GM18511 (cell line): ENCODE results near the gene PPP6R2.

Source experiments
- ATAC-seq: cut with Tn5 transposase; IDR thresholded peaks from one replicate; pipeline ENCODE4 v1.9.1; 2021; ENCODE audit warnings: mild to moderate bottlenecking, moderate library complexity; ENCODE audit not compliant: unreplicated experiment

PPP6R2 gene

DNA sequence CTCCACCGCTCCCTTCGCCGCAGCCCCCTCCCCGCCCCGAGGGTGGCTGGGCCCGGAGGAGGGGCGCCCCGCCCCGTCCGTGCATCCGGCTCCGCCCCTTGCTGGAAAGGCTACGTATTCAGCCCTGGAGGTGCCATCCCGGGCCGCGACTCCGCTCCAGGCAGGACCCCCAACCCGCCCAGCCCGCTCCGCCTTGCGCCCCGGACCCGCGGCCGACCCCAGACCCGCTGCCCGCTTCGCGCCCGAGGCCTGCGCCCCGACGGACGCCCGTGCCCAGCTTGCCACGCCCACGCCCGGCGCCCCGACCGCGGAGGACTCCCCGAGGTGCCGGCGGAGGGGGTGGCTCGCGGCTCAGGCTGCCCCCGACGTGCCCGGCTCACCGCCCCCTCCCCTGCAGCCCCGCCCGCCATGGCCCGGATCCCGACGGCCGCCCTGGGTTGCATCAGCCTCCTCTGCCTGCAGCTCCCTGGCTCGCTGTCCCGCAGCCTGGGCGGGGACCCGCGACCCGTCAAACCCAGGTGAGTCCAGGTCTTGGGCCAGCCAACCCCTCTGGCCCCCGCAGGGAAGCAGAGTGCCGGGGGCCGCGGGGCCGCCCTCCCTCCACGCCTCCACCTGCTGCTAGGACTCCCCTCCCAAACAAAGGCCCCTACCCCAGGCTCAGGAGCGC is 138.4 kb downstream of the PPP6R2 start, which contains the start of gene ADM2:
Gene ADM2, plus strand, starts transcription at position 104 of the 667 bp plus-strand sequence. Its CDS starts 305 bp downstream, at position 409.
- ATAC-seq: no peak

DNA sequence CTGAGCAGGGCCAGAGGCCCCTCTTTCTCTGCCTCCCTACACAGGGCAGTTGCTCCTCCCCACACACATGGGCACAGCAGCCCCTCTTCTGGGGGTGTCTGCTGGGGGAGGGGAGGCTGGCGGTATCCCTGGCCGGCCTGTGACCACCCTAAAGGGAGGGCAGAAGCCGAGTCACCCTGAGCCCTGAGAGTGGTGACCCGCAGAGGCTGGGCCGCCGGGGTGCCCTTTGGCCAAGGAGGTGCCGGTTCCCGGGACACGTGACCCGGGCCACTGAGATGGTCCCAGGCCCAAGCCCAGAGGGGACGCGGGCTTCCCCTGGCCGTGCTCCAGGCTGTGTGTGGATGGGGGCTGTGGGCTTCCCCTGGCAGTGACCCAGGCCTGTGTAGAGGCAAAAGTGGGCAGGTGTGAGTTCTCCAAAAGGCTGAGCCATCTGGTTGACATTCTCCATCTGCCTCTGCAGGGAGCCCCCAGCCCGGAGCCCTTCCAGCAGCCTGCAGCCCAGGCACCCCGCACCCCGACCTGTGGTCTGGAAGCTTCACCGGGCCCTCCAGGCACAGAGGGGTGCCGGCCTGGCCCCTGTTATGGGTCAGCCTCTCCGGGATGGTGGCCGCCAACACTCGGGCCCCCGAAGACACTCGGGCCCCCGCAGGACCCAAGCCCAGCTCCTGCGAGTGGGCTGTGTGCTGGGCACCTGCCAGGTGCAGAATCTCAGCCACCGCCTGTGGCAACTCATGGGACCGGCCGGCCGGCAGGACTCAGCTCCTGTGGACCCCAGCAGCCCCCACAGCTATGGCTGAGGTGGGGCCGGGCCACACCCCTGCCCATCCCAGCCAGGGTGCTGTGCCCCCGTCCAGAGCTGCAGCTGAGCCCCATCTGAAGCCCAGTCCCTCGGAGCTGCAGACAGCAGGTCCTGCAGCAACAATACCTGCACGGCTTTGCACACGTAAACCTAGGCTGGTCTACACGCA is 139.3 kb downstream of the PPP6R2 start:
- ATAC-seq: no peak

DNA sequence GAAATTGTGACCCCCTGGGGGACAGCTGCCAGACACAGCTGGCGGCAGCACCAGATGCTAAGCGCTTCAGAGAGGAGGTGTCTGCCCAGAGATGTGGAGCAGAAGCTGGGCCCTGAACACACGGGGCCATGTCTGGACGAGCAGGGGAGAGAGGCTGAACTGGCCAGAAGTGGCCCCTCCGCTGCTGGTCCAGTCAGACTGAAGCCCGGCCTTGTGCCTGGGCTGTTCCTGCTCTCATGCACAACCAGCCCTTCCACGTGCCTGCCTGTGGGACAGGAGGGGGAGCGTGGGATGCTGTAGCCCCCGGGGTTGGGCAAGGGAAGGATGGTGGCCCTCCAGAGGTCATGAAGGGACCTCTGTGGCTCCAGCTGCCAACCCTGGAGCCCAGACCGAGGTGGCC is 140.0 kb downstream of the PPP6R2 start:
- no peak for ATAC-seq

DNA sequence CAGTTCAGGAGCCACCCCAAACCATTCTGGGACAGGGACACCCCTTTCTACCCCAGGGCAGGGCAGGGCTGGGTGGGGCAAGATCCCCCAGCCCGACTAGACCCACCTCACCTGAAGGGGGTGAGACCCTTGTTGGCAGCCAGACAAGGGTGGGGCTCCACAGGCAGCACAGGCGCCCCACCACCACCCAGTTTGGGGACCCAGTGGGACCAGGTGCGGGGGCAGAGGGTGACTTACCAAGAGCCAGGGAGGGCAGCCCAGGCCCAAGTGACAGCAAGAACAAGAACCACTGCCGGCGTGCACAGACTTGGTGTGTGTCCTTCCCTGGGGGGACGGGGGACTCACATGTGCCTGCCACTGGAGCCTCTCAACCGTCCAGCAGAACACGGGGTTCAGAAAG is 140.4 kb downstream of the PPP6R2 start:
- no peak for ATAC-seq

DNA sequence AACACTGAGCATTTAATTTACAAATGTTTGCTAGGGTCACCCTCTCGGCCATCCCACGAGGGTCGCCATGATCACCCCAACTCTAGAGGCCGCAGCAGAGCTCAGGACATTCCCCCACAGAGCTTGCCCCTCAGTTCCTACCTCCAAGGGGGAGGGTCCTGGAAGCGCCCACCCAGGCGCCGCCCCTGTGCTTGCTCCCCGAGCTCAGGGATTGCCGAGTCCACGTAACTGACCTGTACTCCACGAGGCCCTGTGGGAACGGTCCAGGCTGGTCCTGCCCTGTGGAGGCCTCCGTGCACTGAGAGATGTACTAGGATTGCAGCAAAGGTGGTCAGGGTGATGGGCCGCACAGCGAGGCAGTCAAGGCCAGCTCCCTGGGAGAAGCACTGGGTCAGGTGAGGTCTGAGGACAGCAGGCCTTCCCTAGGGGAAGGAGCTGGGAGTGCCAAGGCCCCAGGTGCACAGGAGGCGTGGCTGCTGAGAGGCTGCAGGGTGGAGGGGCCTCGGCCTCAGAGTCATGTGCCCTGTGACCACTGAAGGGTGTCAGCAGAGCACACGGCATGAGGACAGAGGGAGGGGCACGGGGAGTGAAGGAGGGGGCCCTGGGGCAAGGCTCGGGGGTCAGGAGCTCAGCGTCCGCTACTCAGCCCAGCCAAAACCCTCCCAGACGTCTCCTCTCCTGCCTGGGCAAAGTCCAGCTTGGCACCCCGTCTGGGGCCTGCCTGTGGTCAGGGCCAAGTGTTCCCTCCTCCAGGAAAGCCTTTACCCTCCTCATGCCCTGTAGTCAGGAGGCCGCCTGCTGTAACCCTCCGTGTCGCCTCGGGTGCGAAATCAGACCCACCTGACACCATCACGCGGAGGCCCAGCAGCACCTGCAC is 141.1 kb downstream of the PPP6R2 start:
- ATAC-seq: no peak

DNA sequence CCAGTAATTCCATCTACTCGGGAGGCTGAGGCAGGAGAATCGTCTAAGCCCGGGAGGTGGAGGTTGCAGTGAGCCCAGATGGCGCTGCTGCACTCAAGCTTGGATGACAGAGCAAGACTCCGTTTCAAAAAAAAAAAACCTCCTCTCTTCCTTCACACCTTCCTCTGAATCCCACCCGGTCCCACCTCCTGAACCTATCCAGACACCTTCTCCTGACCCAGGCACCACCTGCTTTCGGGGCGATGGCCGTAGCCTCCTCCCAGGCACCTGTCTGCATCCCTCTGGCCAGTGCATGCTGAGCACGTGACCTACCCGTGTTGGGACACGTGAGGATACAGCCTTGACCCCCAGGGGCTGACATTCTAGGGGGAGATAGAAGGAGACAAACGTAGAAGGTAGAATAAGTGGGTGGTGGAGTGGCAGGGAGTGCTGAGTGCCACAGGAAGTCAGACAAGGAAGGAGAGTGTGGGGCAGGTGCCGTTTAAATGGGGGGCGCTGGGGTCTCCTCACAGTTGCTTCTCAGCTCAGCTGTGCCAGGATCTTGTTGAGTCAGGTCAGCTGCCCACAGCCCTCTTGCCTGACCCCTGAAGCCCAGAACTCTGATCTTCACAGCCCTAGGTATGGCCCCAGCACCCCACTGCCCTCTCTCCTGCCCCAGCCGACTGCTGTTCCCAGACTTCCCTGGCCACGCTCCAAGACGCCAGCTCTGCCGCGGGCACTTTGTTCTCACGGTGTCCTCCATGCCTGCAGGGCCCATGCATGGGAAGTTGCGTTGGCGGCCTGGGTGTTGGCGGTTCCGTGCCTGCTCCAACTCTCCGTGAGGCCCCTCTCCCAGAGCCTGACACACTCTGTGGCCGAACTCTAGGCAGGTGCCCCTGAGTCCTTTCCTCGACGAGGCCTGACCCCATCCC is 142.3 kb downstream of the PPP6R2 start:
- no peak for ATAC-seq

DNA sequence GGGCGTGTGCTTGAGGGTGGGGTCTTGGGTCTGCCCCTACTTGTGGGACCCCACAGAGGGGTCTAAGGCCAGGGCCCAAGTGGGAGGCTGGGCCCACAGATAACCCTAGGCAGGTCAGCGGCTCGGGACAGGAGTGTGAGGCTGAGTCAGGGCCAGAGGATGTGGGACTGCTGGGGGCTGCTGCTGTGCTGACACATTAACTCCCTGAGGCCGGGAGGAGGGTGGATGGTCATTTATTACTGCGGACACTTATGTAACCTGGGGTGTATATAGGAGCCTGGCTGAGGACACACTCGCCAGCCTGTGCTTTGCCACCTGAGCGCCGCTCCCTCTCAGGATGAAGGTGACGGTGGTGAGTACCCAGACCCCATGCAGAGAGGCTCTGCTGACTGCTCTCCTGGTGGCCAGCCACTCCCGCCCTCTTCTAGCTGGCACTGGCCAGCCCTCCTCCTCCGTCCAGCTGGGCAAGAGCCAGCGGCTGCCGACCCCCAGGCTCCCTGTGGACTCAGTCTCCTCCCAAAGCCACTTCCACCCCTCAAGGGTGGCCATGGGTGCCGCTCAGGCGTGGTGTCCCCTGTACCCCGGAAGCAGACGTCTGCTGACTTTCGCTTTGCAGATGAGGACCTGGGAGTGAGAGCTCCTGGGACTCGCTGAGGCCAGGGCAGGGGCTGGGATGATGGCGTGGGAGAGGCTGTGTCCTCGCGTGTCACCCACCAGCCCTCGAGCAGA is 143.6 kb downstream of the PPP6R2 start, which contains the start of gene MIOX:
Gene MIOX, plus strand, starts transcription at position 299 of the 729 bp plus-strand sequence. Its CDS starts 39 bp downstream, at position 338.
- no peak for ATAC-seq

DNA sequence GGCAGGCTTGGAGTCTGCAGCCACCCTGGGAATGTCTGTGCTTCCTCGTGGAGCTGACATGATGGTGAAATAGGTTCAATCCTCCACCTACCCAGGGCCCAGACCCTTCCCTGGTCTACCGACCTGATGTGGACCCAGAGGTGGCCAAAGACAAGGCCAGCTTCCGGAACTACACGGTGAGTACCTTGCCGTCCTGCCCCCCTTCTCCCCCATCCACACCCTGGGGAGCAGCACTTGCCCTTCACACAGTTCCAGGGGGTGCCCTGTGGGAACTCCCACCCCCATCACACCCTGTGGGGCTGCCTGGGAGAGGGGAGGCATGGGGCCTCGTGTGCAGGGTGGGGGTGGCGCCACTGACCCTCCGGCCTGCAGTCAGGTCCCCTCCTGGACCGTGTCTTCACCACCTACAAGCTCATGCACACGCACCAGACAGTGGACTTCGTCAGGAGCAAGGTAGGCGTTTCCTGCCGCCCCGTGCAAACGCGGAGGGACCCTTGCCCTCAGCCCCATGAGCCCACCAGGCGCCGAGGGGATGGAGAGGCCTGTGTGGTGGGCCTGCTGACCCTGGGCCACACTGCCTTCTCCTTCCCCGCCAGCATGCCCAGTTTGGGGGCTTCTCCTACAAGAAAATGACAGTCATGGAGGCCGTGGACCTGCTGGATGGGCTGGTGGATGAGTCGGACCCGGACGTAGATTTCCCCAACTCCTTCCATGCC is 144.3 kb downstream of the PPP6R2 start:
- ATAC-seq: no peak

DNA sequence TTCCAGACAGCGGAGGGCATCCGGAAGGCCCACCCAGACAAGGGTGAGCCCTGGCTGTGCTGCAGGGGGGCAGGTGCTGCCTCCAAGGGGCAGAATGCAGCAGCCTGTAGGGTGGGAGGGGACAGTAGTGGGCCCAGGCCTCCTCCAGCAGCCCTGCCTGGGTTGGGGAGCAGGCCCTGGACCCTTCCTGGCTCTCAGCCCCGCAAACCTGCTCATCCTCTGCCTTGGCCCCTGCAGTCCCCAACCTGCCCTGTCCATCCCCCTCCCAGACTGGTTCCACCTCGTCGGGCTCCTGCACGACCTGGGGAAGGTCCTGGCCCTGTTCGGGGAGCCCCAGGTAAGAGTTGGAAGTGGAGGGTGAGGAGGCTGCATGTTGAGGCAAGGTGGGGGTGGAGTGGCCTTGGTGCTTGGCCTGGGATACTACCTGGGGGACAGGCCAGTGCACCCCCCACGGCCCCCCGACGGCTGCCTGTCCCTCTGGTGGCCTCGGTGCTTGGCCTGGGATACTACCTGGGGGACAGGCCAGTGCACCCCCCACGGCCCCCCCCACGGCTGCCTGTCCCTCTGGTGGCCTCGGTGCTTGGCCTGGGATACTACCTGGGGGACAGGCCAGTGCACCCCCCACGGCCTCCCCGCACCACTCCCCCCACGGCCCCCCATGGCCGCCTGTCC is 145.0 kb downstream of the PPP6R2 start:
- ATAC-seq: no peak

DNA sequence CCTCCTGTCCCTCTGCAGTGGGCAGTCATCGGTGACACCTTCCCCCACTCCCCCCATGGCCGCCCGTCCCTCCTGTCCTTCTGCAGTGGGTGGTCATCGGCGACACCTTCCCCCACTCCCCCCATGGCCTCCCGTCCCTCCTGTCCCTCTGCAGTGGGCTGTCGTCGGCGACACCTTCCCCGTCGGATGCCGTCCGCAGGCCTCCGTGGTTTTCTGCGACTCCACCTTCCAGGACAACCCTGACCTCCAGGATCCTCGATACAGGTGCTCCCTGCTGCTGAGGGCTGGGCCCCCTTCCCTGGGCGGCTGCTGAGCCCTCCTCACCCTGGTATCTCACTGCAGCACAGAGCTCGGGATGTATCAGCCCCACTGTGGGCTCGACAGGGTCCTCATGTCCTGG is 145.8 kb downstream of the PPP6R2 start:
- no peak for ATAC-seq

DNA sequence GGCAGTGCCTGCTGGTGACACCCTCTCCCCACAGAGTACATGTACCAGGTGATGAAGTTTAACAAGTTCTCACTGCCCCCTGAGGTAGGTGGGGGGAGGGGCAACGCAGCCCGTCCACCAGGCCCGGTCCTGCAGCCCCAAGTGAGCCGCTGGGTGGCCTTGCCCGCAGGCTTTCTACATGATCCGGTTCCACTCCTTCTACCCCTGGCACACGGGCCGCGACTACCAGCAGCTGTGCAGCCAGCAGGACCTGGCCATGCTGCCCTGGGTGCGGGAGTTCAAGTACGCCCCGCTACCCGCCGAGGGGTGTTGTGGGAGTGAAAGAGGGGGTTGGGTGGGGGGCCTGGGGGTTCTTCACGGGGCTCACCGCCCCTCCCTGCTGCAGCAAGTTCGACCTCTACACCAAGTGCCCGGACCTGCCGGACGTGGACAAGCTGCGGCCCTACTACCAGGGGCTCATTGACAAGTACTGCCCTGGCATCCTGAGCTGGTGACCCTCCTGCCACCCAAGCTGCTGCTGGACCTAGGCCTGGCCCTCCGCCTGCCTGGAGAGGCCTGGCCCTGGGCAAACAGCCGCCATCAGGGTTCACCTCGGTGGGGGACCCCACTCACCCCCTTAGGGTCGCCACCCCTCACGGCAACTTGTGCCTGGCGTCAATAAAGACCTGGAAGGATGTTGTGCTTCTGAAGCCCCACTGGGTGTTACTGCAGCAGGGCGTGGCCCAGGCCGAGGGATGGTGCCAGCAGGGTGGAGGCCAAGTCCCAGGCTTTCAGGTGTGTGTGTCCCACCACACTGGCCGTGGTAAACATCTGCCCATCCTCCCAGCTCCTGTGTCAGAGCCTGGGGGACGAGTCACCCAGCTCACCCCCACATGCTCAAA is 146.5 kb downstream of the PPP6R2 start:
- ATAC-seq: no peak

DNA sequence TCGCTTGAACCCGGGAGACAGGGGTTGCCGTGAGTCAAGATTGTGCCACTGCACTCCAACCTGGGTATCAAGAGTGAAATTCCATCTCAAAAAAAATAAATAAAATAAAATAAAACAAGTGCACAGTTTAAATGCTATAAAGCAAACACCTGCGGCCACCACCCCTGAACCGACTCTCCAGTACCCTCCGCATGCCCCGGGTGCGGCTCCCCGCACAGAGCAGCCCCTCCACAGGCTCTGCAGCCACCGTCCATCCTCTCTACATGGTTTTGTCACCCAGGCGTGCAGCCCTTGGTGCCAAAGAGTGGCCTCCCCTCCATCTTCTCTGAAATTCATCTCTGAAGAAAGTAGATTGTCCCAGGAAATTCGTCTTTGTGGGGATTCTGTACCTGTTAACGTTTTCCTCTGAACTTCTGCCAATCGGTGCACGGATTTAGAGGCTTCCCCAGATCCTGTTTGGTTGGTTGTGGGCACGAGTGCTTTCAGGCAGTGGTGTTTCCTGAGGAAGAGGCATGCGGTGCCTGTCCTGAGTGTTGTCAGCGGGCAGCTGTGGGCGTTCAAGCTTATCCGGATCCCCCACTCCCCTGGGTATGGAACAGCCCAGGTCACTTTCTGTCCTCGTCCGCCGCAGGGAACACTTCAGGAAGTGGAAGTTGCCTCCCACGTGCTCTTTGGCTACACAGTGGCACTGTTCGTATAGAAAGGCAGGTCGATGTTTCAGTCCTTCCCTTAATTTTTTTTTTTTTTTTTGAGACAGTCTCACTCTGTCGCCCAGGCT is 147.6 kb downstream of the PPP6R2 start:
- ATAC-seq: no peak
